Large intestine (tissue), 3 donors: ENCODE measurements around the gene ATP11B. TPM values are rescaled to one million over a fixed set of nuclear protein-coding genes. Genes with fewer than 3 reads are reported as not detected.
"Not testable (repeated sequence)": the region's sequence is repeated elsewhere in the genome, so short reads cannot be mapped to it uniquely, and the experiment has no call there.

Experiments used
- DNase-seq, 2 donors: peaks; one replicate each; pipeline versions ENCODE4 v3.0.0 to v3.0.0-alpha.2; 2013
- H3K27ac ChIP-seq: one replicate; pipeline ENCODE4 v1.5.1; 2013; ENCODE audit warnings: low read length
- H3K27me3 ChIP-seq: 2 replicates; pipeline ENCODE4 v1.6.1; 2013; ENCODE audit warnings: low read length; ENCODE audit not compliant: control insufficient read depth, insufficient read depth
- H3K36me3 ChIP-seq: 2 replicates; pipeline ENCODE4 v1.6.1; 2013; ENCODE audit warnings: low read length; ENCODE audit not compliant: control insufficient read depth, insufficient read depth
- H3K4me1 ChIP-seq: one replicate; pipeline ENCODE4 v1.6.1; 2013; ENCODE audit warnings: low read length; ENCODE audit not compliant: control insufficient read depth, insufficient read depth
- H3K4me3 ChIP-seq: one replicate; pipeline ENCODE4 v1.5.1; 2013; ENCODE audit warnings: low read length
- H3K9me3 ChIP-seq: one replicate; pipeline ENCODE4 v1.6.1; 2013; ENCODE audit warnings: mild to moderate bottlenecking, low read depth, low read length, moderate library complexity; ENCODE audit not compliant: control insufficient read depth
- WGBS: methylation state at CpG from one replicate; pipeline ENCODE4 v1.1.5; 2013; ENCODE audit warnings: low lambda C conversion rate; ENCODE audit not compliant: insufficient coverage; 5-methylcytosine and 5-hydroxymethylcytosine counted together
- polyA plus RNA-seq: library from polyadenylated mRNA; unstranded; fragments of 120-200 nt; gene quantifications from one replicate; pipeline ENCODE4 v1.2.1, GENCODE V29; 2013

Gene ATP11B
- polyA plus RNA-seq, 1 donor: 48.5 TPM

DNA sequence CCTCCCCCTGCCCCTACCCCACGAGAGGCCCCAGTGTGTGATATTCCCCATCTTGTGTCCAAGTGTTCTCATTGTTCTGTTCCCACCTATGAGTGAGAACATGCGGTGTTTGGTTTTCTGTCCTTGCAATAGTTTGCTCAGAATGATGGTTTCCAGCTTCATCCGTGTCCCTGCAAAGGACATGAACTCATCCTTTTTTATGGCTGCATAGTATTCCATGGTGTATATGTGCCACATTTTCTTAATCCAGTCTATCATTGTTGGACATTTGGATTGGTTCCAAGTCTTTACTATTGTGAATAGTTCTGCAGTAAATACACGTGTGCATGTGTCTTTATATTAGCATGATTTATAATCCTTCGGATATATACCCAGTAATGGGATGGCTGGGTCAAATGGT is 29.0 kb downstream of the ATP11B start:
- not testable (repeated sequence) for H3K36me3 ChIP-seq, H3K27me3 ChIP-seq, H3K9me3 ChIP-seq, H3K4me3 ChIP-seq, DNase-seq, H3K27ac ChIP-seq, H3K4me1 ChIP-seq
- WGBS: no CpG with 5 or more reads among the region's 5 CpGs

DNA sequence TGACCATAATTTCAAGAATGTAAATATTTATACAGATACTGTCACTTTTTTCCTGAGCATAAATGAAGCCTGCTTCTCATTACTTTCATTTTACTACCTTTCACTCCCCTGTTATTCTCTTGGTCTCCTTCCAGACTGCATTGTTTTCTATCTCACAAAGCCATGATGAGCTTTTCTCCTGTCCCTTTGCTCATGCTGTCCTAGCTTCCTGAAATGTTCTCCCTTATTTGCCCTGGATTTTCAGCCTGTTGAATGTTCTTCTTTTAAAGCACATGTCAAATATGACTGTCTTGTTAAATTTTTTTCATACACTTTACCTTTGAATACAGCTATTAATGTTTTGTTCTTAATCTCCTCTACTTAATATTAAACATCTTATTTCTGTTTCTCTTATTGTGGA is 31.7 kb downstream of the ATP11B start:
- Histone ChIP-seq H3K27me3 (no peaks in the 10 kb centered on the region), H3K36me3 (peaks cover 4% of the 10 kb centered on the region), H3K4me3 (no peak overlapping the region), H3K4me1 (peaks cover 7% of the 10 kb centered on the region), H3K9me3 (no peaks in the 10 kb centered on the region), H3K27ac (no peak overlapping the region)
- DNase-seq: no peak

DNA sequence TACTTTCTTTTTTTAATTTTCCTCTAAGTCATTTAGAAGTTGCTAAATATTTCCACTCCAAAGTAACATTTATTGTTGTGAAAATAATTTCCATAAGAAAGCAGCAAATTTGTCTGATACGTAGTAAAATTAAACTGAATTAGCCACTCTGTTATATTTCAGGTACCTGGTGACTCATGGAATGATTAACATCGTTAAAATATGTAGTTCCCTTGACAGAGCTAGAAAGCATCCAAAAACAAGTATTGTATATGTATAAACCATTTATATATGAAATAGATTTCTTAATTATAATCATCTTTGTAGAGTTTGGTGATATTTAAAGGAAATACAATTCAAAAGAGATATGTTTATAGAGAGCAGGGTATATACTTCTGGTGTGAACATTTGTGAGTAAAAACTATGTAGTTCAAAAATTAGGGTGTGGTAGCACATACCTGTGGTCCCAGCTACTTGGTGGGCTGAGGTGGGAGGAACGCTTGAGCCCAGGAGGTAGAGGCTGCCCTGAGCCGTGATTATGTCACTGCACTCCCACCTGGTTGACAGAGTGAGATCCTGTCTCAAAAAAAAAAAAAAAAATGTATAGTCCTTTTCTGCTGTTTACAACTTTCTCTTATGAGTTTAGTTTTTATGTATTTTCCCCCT is 36.6 kb downstream of the ATP11B start:
- Histone ChIP-seq H3K36me3 (peaks cover 15% of the 10 kb centered on the region), H3K27ac (no peak overlapping the region), H3K4me3 (no peak overlapping the region), H3K9me3 (no peaks in the 10 kb centered on the region), H3K4me1 (no peaks in the 10 kb centered on the region), H3K27me3 (no peaks in the 10 kb centered on the region)
- DNase-seq: no peak
- WGBS: no CpG with 5 or more reads among the region's 4 CpGs

DNA sequence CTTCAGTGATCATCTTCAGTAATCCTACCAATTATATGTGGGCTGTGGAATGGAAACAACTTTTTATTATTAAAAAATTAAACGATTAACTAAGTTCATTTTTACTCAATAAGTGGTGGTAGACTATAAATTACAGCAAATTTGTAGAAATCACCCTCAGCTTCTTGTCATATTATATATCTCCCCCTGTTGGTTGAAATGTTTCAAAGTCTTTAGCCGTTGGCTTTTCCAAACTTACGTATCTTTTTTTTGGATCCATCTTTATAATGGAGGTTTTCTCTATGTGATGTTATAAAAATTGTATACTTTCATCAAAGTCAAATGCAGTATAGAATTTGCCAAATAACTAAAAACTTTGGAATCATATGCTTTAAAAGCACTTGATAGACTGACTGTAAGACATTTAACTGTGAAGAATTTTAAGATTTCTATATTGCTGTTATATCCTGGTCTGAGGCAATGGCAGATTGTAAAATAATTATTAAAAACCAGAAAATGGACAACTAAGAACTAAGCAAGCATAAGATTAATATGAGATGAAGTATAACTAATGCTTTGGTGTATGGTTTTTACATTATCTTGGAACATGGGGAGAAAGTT is 44.7 kb downstream of the ATP11B start:
- Histone ChIP-seq H3K27ac (no peak overlapping the region), H3K27me3 (no peaks in the 10 kb centered on the region), H3K36me3 (peaks cover 32% of the 10 kb centered on the region), H3K4me3 (no peak overlapping the region), H3K9me3 (no peaks in the 10 kb centered on the region), H3K4me1 (no peaks in the 10 kb centered on the region)
- 35% methylated on average over 3 of the region's 3 CpGs for WGBS
- DNase-seq: no peak

DNA sequence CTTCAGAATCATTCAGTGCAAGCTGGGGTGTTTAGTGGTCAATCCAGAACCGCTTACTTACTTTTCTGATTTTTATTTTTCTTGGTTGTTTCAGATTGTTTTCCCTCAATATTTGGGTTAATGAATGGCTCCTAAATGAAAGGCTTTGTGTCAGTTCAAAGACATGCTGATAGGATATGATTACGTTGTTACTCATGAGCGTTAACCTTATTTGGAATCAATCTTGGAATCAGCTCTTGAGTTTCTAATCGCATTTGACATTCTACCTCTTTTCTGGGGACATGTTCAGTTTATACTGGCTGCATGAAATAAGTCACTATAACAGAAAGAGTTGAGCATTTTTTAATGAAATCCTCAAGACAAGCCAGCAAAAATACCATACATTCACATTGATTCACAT is 50.2 kb downstream of the ATP11B start:
- WGBS: no CpG with 5 or more reads among the region's 4 CpGs
- DNase-seq: no peak
- Histone ChIP-seq H3K27me3 (no peaks in the 10 kb centered on the region), H3K9me3 (no peaks in the 10 kb centered on the region), H3K4me1 (no peaks in the 10 kb centered on the region), H3K27ac (no peak overlapping the region), H3K36me3 (peaks cover 42% of the 10 kb centered on the region), H3K4me3 (no peak overlapping the region)

DNA sequence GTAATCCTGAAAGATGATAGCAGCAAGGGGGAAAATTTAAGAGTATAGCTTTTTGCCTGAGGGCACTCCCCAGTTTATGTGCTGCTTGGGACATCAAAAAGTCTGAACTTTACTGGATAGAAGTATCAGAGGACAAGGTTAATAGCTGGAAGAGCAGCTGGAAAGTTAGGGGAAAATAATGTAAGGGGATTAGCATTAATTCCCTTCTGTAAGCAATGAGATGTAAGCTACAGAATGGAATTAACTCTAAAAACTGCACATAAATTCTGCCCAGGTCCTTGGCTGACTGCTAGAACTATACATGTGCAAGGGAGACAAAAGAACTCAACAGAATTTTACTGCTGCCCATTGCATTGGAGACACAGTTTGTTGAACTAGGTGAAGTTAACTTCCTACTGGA is 55.6 kb downstream of the ATP11B start:
- Histone ChIP-seq H3K9me3 (no peaks in the 10 kb centered on the region), H3K27ac (no peak overlapping the region), H3K27me3 (no peaks in the 10 kb centered on the region), H3K4me3 (no peak overlapping the region), H3K36me3 (peaks cover 54% of the 10 kb centered on the region), H3K4me1 (no peaks in the 10 kb centered on the region)
- no peak for DNase-seq

DNA sequence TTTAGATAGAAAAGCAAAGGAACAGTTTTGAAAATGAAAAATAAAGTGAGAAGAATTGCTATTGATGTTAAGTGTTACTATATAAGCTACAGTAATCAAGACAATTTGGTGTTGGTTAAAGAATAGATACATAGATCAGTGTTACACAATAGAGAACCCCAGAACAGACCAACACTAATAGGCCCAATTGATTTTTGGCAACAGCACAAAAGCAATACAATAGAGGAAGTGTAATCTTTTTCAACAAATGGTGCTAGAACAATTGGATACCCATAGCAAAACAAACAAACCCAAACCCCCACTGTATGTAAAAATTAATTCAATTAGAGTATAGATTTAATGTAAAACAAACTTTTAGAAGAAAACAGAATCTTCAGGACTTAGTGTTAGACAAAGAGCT is 61.8 kb downstream of the ATP11B start:
- Histone ChIP-seq H3K4me1 (no peaks in the 10 kb centered on the region), H3K9me3 (no peaks in the 10 kb centered on the region), H3K27ac (no peak overlapping the region), H3K36me3 (peaks cover 25% of the 10 kb centered on the region), H3K4me3 (no peak overlapping the region), H3K27me3 (no peaks in the 10 kb centered on the region)
- no peak for DNase-seq

DNA sequence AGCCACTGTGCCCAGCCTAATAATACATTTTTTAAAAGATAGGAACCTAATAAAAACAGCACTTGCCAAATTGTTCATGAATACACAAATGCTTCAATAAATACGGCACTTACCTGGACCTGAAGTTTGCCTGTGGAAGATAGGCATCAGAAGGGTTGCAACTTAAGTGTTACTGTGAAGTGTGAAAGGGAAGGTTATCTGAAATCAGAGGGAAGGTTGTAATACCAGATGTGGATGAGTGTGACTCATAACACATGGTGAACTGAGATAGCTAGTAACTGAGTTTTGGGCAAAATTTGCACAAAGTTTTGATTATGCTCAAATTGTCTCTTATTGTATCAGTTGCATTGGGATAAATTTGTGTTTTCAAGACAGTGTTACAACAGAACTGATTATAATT is 68.0 kb downstream of the ATP11B start:
- H3K27ac ChIP-seq: no peak overlapping the region
- no CpG with 5 or more reads among the region's 1 CpG for WGBS
- DNase-seq: no peak
- no peaks in the 10 kb centered on the region for H3K9me3 ChIP-seq
- no peaks in the 10 kb centered on the region for H3K4me1 ChIP-seq
- peaks cover 12% of the 10 kb centered on the region for H3K36me3 ChIP-seq
- no peaks in the 10 kb centered on the region for H3K27me3 ChIP-seq
- no peak overlapping the region for H3K4me3 ChIP-seq

DNA sequence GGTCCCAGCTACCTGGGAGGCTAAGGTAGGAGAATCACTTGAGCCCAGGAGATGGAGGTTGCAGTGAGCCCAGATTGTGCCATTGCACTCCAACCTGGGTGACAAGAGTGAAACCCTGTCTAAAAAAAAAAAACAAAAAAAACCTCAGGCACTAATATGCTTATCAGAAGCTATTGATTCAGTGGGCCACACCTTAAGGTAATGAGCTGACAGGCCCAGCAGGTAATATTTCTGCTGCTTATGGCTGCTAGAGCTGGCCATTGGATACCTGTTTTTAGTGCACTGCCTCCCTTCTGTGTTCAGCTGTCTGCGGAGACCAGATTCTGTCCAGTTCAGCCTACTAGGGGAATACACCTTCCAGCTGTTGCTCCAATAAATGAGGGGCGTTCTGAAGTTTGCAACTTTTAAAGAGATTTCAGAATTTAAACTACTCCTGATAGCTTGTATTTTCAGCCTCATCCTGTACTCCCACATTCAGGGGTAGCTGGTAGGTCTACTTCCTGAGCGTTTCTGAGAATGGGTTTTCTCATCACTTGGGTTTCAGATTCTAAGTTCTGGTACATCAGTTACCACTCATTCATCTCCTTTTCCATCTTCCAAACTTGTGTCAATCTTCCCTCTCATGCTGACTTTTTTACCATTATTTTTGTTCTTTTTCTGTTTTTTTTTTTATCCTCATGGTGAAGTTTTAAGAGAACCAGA is 69.0 kb downstream of the ATP11B start:
- no peak overlapping the region for H3K27ac ChIP-seq
- no peaks in the 10 kb centered on the region for H3K9me3 ChIP-seq
- H3K4me1 ChIP-seq: no peaks in the 10 kb centered on the region
- peaks cover 14% of the 10 kb centered on the region for H3K36me3 ChIP-seq
- DNase-seq: peak in 1 of 2 donors; percentile 32
- WGBS: no CpG with 5 or more reads among the region's 3 CpGs
- H3K4me3 ChIP-seq: no peak overlapping the region
- H3K27me3 ChIP-seq: no peaks in the 10 kb centered on the region

DNA sequence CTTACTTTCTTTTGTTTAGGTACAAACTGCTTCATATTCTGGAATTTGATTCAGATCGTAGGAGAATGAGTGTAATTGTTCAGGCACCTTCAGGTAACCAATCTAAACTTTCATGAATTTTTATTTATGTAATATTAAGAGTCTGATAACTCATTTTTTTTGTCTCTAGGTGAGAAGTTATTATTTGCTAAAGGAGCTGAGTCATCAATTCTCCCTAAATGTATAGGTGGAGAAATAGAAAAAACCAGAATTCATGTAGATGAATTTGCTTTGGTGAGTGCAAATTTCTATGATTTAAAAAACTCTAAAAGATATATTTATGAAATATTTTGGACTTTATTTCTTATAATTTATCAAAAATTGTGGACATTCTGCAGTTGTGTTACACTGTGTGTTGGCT is 75.8 kb downstream of the ATP11B start:
- peaks cover 37% of the 10 kb centered on the region for H3K36me3 ChIP-seq

DNA sequence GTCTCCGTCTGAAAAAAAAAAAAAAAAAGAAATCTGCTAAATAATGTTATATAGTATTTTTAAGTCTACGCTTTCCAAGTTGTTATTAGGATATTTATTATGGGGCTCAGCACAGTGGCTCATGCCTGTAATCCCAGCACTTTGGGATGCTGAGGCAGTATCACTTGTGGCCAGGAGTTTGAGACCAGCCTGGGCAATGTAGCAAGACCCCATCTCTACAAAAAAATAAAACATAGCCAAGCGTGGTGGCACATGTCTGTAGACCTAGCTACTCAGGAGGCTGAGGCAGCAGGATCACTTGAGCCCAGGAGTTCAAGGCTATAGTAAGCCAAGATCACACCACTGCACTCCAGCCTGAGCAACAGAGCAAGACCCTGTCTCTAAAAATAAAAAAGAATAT is 77.6 kb downstream of the ATP11B start:
- not testable (repeated sequence) for DNase-seq, H3K4me3 ChIP-seq, H3K4me1 ChIP-seq, H3K27me3 ChIP-seq, H3K9me3 ChIP-seq, H3K27ac ChIP-seq
- no CpG with 5 or more reads among the region's 3 CpGs for WGBS
- peaks cover 42% of the 10 kb centered on the region for H3K36me3 ChIP-seq

More for the DNA sequence above, 75.8 kb downstream of the ATP11B start:
- no peak for DNase-seq
- H3K27me3 ChIP-seq: no peaks in the 10 kb centered on the region
- no peak overlapping the region for H3K4me3 ChIP-seq
- no peaks in the 10 kb centered on the region for H3K9me3 ChIP-seq
- H3K27ac ChIP-seq: no peak overlapping the region
- no CpG with 5 or more reads among the region's 1 CpG for WGBS
- no peaks in the 10 kb centered on the region for H3K4me1 ChIP-seq
